Fibroblast of skin of left biceps (primary cell): ENCODE measurements around the gene RBM28.
"Not testable (repeated sequence)": the region's sequence is repeated elsewhere in the genome, so short reads cannot be mapped to it uniquely, and the experiment has no call there.

ENCODE experiments used
- DNase-seq, 2 experiments: peaks; one replicate each; pipeline ENCODE4 v3.0.0-alpha.2; 2013; ENCODE audit warnings: low read depth in 2 of 2

RBM28 gene

DNA sequence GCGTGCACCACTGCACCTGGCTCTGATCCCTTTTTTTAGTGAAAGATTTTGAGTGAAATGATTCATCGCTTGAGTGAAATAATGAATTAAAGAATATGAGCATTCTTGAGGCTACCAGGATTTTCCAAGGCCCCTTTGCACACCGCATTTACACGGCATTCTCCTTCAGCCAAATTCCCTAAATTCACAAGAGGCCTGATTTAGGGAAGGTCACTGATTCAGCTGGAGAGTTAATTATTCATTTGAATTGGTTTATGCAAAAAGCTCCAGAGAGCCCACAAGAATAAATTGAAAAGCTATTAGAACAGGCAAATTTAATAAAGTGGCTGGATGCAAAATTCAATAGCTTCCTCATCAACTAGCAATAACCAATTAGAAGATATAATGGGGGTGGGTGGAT, 56.2 kb downstream of the RBM28 start:
- no peak for DNase-seq

- DNase-seq = no peak
Observed at GRCh38 chr7:128284102-128284501, 59.6 kb downstream of the RBM28 start.

DNA sequence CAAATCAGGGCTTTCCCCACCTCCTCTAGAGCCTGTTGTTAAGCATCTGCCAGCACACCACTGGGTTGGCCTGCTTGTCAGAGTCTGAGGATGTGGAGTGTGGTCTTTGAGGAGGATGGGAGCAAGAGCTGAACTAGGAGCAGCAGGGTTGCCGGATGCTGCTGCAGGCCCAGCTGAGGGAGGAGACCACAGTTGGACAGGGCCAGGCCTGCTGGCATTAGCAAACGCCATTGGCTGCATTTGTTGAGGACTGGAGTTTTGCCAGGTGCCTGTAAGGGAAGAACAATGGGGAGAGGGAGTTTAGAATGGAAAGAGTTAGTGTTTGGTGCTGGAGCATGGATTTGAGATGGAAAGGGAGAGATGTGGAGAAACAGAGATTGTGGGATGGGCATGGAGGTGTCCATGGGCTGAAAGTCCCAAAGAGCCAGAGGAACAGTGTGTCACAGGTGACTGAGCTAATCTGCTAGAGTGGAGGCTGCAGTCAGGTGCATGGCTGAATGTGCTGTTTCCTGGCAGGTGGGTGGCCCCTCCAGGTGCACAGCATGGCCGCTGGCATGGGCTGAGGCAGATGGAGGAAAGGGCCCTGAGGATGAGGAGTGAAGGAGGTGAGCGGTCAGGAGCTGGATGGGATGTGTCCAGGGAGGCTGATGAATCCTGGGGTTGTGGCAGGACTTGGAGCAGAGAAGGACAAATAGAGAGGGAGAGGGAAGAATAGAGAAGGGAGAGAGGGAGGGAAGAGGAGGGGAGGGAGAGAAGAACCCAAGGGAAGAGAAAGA, 61.9 kb downstream of the RBM28 start:
- DNase-seq = no peak

- not testable (repeated sequence) for DNase-seq
Observed at GRCh38 chr7:128280451-128280850, 63.3 kb downstream of the RBM28 start.

DNA sequence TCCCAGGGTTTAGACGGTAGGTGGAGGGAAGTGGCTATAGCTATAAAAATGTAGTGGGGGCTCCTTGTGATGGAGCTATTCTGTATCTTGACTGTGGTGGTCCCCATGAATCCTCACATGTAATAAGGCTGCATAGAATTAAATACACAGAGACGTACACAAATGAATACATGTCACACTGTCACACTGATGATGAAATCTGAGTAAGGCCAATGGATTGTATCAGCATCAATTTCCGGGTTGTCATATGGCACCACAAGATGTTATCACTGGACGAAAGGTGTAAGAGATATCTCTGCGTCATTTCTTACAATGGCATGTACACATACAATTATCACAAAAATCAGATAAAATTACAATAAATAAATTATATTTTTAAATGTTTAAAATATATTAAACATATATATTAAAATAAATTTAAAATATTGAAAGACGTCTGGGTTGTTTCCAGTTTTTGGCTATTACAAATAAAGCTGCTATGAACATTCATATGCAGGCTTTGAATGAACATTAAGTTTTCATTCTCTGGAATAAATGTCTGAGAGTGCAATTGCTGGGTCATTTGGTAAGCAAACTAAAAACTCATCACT, 64.5 kb downstream of the RBM28 start:
- DNase-seq = no peak

- no peak for DNase-seq
Observed at GRCh38 chr7:128278366-128278765, 65.3 kb downstream of the RBM28 start.

GRCh38 chr7:128275681-128276080, 68.0 kb downstream of the RBM28 start:
- DNase-seq = no peak

DNA sequence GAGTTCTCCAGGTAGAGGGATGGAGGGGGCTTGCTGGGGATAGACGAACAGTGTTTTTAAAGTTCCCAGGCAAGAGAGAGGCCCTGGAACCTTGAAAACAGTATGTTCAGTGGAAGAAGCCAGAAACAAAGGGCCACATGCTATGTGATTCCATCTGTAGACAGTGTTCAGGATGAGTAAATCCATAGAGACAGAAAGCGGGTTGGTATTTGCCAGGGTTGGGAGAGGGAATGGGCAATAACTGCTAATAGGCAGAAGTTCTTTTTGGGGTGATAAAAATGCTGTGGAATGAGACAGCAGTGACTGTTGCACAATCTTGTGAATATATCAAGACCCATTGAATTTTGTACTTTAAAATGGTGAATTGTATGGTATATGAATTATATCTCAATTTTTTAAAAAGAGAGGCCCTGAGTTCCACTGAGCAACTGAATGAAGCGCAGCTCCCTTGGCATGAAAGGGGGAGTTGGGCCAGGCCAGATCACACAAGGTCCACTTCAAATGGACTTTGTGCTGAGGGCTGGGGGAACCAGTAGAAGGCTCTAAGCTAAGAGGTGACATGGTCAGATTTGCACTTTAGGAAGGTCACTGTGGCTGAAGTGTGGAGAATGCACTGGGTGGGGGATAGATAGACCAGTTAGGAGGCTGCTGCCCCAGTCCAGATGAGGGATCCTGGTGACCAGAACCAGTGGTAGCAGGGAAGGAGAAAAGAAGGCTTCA, 68.7 kb downstream of the RBM28 start:
- DNase-seq = no peak

GRCh38 chr7:128274246-128274883, 69.3 kb downstream of the RBM28 start:
- DNase-seq = no peak

DNA sequence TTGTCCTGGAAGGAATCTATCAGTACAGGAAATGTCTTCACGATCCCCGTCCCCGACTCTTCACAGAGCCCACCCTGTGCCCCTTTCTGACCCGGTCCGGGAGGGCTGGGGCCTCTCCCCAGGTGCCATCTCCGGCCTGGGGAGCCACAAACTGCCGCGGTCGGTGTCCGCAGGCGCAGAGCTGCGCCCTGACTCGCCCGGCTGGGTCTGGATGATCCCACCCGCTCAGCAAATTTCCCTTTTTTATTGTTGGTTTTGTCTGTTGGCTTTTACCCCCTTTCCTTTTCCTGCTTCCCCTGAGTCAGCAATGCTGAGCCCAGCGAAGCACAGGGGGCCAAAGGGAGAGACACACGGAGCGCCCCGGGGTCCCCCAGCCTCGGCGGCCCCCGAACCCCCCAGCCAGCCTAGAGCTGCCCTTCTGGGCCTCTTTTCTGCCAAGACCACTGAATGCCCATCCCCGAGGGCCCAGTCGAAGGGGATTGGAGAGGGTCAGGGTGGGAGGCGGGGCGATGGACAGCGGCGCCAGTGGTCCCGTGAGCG, 71.7 kb downstream of the RBM28 start:
- no peak for DNase-seq

DNA sequence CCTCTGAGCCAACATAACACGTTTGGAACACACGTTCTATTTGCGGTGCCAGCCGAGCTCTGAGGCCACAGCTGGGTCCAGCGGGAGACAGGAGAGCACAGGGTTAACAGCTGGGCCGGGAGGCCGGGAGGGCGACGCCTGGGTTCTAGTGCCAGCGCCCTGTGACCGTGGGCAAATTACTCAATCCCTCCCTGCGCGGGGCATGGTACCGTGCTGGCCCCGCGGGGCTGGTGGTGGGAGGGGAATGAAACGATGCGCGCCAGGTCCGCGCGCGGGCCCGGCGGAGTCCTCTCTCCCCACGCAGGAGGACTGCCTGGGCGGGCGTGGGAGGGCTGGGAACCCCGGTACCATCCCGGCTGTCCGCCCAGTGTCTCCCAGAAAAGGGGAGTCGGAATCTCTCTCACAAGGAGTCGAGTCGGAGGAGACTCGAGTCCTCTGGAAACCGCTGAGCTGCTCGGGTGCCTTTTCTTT, 72.2 kb downstream of the RBM28 start:
- no peak for DNase-seq

GRCh38 chr7:128270826-128271272, 72.9 kb downstream of the RBM28 start:
- no peak for DNase-seq

DNA sequence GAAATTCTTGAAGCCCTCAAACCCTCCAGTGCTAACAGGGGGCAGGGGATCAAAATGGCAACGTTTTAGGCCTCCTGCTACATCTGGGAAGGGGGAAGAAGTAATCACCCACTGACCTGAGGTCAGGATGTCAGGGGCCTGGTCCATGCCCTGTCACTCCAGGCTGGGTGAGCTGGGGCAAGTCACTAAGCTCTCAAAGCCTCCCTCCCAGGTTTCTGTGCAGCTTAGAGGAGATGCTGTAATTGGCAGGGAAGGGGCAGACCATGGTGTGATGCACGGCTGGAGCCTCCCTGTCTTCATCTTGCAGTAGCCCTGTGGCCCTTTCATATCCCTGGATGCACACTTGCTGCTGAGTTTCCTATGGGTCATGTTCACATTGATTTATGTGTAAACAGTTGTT, 75.5 kb downstream of the RBM28 start:
- no peak for DNase-seq

GRCh38 chr7:128267595-128267924, 76.1 kb downstream of the RBM28 start:
- DNase-seq = no peak

- DNase-seq = peak; percentile 47
Observed at GRCh38 chr7:128266883-128267594, 76.7 kb downstream of the RBM28 start.

DNA sequence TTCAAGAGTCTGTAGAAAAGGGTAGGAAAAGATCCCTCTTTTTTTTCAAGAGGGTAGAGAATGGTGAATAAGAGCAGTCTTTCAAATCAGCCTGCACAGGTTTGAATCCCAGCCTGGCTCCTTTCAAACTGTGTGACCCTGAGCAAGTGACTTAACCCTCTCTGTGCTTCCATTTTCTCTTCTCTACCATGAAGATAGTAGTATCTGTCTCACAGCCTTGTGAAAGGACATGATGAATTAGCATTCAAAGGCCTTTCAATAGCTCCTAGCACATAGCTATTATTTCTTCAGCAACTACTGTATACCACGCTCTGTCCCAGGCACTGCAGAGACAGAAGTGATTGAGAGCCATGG, 77.2 kb downstream of the RBM28 start:
- no peak for DNase-seq

DNA sequence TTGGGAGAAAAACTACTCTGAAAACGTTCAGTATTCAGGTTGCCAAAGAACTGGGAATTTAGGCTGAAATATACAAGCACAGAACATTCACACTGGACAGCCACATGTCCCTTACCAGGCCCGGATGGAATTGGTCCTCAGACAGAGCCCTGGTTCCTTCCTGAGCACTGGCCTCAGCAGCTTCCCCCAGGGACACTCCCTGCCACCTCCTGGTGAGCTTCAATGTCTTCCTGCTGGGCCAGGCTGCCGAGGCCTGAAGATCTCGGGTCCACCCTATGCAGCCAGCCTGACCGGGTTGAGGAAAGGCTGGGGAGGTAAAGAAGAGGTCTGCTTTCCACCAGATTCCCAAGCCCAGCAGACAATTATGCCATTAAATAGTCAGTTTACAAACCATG, 77.8 kb downstream of the RBM28 start:
- no peak for DNase-seq

DNA sequence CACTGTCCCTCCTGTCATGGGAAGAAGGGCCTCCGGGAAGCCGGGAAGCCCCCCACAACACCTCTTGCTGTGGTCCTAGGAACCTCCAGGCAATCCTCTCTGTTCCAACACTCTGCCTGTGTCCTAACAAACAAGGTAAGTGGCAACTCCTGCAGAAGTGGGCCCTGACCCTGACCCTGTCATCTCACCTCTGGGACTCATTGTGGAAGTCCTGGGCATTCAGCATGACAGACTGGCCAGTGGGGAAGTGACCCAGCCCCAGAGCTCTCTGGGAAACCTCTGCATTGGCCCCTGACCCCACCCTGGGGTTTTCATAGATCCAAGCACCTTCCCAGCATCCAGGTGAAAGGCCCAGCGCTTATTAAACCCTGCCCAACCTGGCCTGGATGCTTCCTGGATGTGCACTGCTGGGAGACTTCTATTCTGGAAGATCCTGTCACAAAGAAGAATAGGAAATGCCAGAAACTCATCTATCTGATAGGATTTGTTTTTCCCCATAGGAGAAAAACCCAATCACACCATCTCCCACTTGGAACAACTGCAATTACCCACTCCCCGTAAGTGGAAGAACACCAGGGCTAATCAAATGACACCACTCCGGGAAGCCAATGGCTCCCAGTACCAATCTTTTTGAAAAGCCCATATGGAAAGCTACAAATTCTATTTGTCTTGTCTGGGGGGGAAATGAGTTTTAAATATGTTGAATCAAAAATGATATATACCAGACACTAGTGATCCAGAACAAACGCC, 78.4 kb downstream of the RBM28 start:
- no peak for DNase-seq

DNA sequence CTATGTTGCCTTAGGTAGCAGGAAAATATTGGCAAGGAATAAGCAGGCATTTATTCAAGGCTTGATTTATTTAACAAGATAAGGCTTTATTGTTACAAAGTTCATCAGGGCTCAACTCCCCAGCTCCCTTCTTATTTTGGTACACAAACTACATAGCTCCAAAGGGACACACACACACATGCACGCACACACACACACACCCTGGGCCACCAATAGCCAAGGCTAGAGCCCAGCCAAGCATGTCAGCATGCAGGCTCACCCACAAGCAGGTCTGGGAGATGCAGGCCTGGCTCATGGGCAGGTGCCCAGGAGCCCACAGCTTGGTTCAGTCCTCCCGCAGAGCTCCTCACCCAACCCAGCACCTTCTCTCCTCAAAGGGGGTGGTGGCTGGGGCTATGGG, 79.2 kb downstream of the RBM28 start:
- DNase-seq = no peak

GRCh38 chr7:128263420-128263819, 80.3 kb downstream of the RBM28 start:
- DNase-seq = no peak
